ENCODE results near the gene ZSCAN2. TPM values are rescaled to one million over a fixed set of nuclear protein-coding genes. Genes with fewer than 3 reads are reported as not detected.

Gene ZSCAN2
- total RNA-seq, 4 donors from 2014 or later: 6.1 to 10.3 (median 8.6) TPM

DNA sequence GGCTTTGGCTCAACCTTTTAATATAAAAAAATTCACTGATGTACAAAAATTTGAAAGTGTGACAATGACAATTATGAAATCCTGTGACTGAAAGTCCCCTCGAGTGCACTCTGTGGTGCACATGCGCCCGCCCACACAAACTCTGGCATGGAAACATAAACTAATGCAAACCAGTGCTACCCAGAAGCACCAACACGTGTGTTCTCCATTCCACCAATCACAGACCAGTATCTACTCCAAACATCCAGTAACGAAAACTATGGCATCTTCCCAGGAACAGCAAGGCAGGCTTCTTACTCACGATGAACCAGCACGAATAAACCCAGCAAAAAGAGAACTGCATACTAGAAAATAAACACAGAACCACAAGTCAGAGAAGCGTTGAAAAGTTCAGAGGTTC, 68.9 kb downstream of the ZSCAN2 start:
- no peak overlapping the region for H3K27ac ChIP-seq
- no peaks in the 10 kb centered on the region for H3K4me1 ChIP-seq
- in situ Hi-C loops (cut with MboI; ENCODE audit: low sequenced_read_pairs in 4 of 4): no loop called here
- no peak for ATAC-seq
- no peak for DNase-seq
- no peaks in the 10 kb centered on the region for H3K9me3 ChIP-seq
- TF ChIP-seq POLR2A (IDR thresholded peaks at IDR 0.05): no peak
- TF ChIP-seq, protein P1, sequence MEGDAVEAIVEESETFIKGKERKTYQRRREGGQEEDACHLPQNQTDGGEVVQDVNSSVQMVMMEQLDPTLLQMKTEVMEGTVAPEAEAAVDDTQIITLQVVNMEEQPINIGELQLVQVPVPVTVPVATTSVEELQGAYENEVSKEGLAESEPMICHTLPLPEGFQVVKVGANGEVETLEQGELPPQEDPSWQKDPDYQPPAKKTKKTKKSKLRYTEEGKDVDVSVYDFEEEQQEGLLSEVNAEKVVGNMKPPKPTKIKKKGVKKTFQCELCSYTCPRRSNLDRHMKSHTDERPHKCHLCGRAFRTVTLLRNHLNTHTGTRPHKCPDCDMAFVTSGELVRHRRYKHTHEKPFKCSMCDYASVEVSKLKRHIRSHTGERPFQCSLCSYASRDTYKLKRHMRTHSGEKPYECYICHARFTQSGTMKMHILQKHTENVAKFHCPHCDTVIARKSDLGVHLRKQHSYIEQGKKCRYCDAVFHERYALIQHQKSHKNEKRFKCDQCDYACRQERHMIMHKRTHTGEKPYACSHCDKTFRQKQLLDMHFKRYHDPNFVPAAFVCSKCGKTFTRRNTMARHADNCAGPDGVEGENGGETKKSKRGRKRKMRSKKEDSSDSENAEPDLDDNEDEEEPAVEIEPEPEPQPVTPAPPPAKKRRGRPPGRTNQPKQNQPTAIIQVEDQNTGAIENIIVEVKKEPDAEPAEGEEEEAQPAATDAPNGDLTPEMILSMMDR (IDR thresholded peaks at IDR 0.05 in 4 of 5, conservative IDR thresholded peaks at IDR 0.05 in 1 of 5): no peak
- no peak overlapping the region for H3K4me3 ChIP-seq
- H3K36me3 ChIP-seq: peaks cover 0 to 51% of the 10 kb centered on the region in 2 donors
- intact Hi-C loops (cut with DNase I; ENCODE audit: low total_unique reads): no loop called here
- H3K27me3 ChIP-seq: no peaks in the 10 kb centered on the region

DNA sequence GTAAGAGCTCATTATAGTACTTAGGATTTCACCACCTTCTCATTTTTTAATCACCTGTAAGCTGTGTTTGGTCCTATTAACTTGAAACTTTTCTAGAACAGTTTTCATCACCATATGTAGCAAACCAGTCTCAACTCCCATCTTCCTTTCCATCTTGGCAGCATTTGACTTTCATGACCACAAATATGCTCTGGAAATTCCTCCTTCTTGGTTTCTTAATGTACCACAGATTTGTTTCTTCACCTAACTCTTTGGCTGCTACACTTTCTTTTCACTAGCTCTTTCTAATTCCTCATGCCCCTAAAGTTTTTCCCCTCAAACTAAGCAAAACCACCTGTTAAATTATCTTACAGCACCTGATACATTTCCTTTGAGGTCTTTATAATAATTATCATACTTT, 70.4 kb downstream of the ZSCAN2 start:
- ATAC-seq (no peak), DNase-seq (no peak)
- Histone ChIP-seq H3K4me3 (no peak overlapping the region), H3K36me3 (peaks cover 2 to 44% of the 10 kb centered on the region in 2 donors), H3K27ac (no peak overlapping the region), H3K9me3 (no peaks in the 10 kb centered on the region), H3K4me1 (no peaks in the 10 kb centered on the region), H3K27me3 (no peaks in the 10 kb centered on the region)
- TF ChIP-seq, protein P1 (IDR thresholded peaks at IDR 0.05 in 4 of 5, conservative IDR thresholded peaks at IDR 0.05 in 1 of 5): no peak
- TF ChIP-seq POLR2A (IDR thresholded peaks at IDR 0.05): no peak
- intact Hi-C loops (cut with DNase I; ENCODE audit: low total_unique reads): no loop called here
- in situ Hi-C loops (cut with MboI; ENCODE audit: low sequenced_read_pairs in 4 of 4): no loop called here

Other genes with a start within 250 kb of the ZSCAN2 start
- gene WDR73, start 53.3 kb downstream of the ZSCAN2 start, total RNA-seq: 10 to 100 TPM in 3 of 4 donors, 1 to 10 TPM in 1; 6.7 to 11.7 (median 10.3) TPM
- gene NMB, start 57.2 kb downstream of the ZSCAN2 start, total RNA-seq: 1 to 10 TPM in 2 of 4 donors, under 1 TPM in 1, not detected in 1; 0.94 to 1.6 (median 1.6) TPM
- 100 to 1,000 TPM in 3 of 4 donors, 10 to 100 TPM in 1; 90.2 to 127 (median 118) TPM for gene SEC11A, start 115.1 kb downstream of the ZSCAN2 start, total RNA-seq
- gene ZNF592, start 147.6 kb downstream of the ZSCAN2 start, total RNA-seq: 10 to 100 TPM; 30.0 to 49.2 (median 33.8) TPM
- 100 to 1,000 TPM; 131 to 406 (median 305) TPM for gene ALPK3, start 216.3 kb downstream of the ZSCAN2 start, total RNA-seq